BE2C (cell line): Measurements from ENCODE around the gene STARD10.

Experiments
- DNase-seq: peaks from one replicate; pipeline ENCODE4 v3.0.0-alpha.2; 2020
- H3K27me3 ChIP-seq: fragments of 250-450 bp; sonication (Bioruptor Pico); 2 replicates; pipeline ENCODE4 v1.5.1; 2020; ENCODE audit warnings: mild to moderate bottlenecking
- H3K36me3 ChIP-seq: fragments of 250-450 bp; sonication (Bioruptor Pico); 2 replicates; pipeline ENCODE4 v1.5.1; 2020; ENCODE audit warnings: mild to moderate bottlenecking
- H3K4me1 ChIP-seq: fragments of 250-450 bp; sonication (Bioruptor Pico); 2 replicates; pipeline ENCODE4 v1.5.1; 2020
- H3K4me3 ChIP-seq: 2 replicates; pipeline ENCODE4 v1.5.1; 2011; ENCODE audit warnings: low read depth, low read length
- H3K9me3 ChIP-seq: fragments of 250-450 bp; sonication (Bioruptor Pico); 2 replicates; pipeline ENCODE4 v1.5.1; 2020
- CTCF ChIP-seq: IDR thresholded peaks from 2 replicates; pipeline ENCODE4 v1.5.1; 2012; ENCODE audit warnings: mild to moderate bottlenecking, low read depth, low read length

The STARD10 gene

DNA sequence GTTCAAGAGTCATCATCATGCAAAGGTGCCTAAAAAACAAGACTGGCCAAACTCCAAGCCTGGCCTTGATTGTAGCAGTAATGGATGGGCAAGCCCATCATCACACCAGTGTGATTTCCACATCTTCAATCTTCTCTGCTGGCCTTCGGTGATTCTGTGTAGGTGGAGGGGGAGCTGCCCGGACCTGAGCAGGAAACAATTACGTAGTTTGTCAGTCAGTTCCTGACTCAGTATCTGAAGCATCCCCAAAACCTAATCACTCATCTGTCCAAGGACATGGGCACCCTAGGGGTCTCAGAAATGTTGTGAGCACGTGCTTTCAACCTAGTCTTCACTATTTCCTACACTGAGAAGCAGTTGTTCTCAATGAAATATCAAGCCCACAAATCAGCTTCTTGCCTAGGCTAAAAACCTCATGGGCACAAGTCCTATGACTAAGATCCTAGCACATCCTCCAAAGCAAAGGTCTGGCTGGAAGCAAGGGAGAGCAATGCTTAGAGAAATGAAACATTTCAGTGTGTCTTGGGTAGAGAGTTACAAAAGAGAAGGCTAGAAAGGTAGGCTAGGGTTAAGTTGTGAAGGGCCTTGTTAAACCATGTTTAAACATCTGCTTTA lies 45.0 kb upstream of the STARD10 start:
- no peaks in the 10 kb centered on the region for H3K27me3 ChIP-seq
- no peaks in the 10 kb centered on the region; the same call in none of the 2 replicates for H3K36me3 ChIP-seq
- TF ChIP-seq CTCF, result no peak
- H3K4me1 ChIP-seq, result no peaks in the 10 kb centered on the region; the same call in 1 of the 2 replicates
- H3K4me3 ChIP-seq, result no peak overlapping the region
- no peaks in the 10 kb centered on the region for H3K9me3 ChIP-seq
- no peak for DNase-seq

DNA sequence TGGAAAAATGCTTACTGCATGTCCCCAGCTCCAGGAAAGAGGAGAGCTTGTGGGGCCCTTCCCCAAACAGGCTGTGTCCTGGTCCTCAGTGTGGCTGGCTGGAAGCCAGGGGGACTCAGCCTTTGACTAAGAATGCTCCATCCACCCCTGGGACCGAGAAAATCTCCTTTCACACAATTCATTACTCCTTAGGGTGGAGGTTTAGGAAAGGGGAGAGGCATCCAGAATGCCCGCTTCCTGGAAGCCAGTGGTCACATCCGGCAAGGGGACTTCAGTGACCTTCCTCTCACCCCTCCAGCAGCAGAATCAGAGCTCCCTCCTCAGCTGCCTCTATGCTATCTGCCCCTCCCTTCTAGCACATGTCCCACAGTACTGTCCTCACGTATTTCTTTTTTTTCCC lies 42.3 kb upstream of the STARD10 start:
- no peak overlapping the region for H3K4me3 ChIP-seq
- H3K9me3 ChIP-seq, result no peaks in the 10 kb centered on the region
- H3K36me3 ChIP-seq, result no peaks in the 10 kb centered on the region; the same call in 1 of the 2 replicates
- H3K27me3 ChIP-seq, result no peaks in the 10 kb centered on the region
- TF ChIP-seq CTCF, result no peak
- H3K4me1 ChIP-seq, result peaks cover 4% of the 10 kb centered on the region
- DNase-seq, result no peak

GRCh38 chr11:72834905-72835304 lies 41.1 kb upstream of the STARD10 start:
- no peak for DNase-seq
- Histone ChIP-seq H3K4me1 (peaks cover 4% of the 10 kb centered on the region), H3K9me3 (no peaks in the 10 kb centered on the region), H3K27me3 (no peaks in the 10 kb centered on the region), H3K36me3 (no peaks in the 10 kb centered on the region), H3K4me3 (no peak overlapping the region)
- TF ChIP-seq CTCF, result no peak

GRCh38 chr11:72833811-72834493 lies 40.1 kb upstream of the STARD10 start:
- H3K9me3 ChIP-seq, result no peaks in the 10 kb centered on the region
- peaks cover 4% of the 10 kb centered on the region for H3K4me1 ChIP-seq
- TF ChIP-seq CTCF, result no peak
- H3K36me3 ChIP-seq, result no peaks in the 10 kb centered on the region
- H3K4me3 ChIP-seq, result no peak overlapping the region
- H3K27me3 ChIP-seq, result no peaks in the 10 kb centered on the region
- no peak for DNase-seq

GRCh38 chr11:72833083-72833733 lies 39.4 kb upstream of the STARD10 start:
- TF ChIP-seq CTCF, result no peak
- Histone ChIP-seq H3K36me3 (no peaks in the 10 kb centered on the region), H3K4me3 (no peak overlapping the region)

More at GRCh38 chr11:72833083-72833733, 39.4 kb upstream of the STARD10 start:
- H3K9me3 ChIP-seq, result no peaks in the 10 kb centered on the region
- H3K4me1 ChIP-seq, result peaks cover 4% of the 10 kb centered on the region
- no peak for DNase-seq
- H3K27me3 ChIP-seq, result no peaks in the 10 kb centered on the region
